NT2/D1 (cell line): Measurements from ENCODE around the gene MAP2K5.

Experiments used
- DNase-seq: peaks from one replicate; pipeline ENCODE4 v3.0.0-alpha.2; 2011; ENCODE audit warnings: low read depth, low spot score
- H3K27me3 ChIP-seq: 2 replicates; pipeline ENCODE4 v1.6.0; 2011; ENCODE audit warnings: mild to moderate bottlenecking; ENCODE audit not compliant: insufficient read length, insufficient read depth
- H3K36me3 ChIP-seq: 2 replicates; pipeline ENCODE4 v1.6.1; 2011; ENCODE audit warnings: mild to moderate bottlenecking, low read length, mixed read lengths; ENCODE audit not compliant: insufficient read depth, insufficient read length
- H3K4me1 ChIP-seq: 2 replicates; pipeline ENCODE4 v1.5.1; 2011; ENCODE audit not compliant: insufficient read depth, insufficient read length
- H3K4me3 ChIP-seq: 2 replicates; pipeline ENCODE4 v1.5.1; 2011; ENCODE audit warnings: low read depth; ENCODE audit not compliant: insufficient read length
- H3K9ac ChIP-seq: 2 replicates; pipeline ENCODE4 v1.6.0; 2011; ENCODE audit warnings: low read depth; ENCODE audit not compliant: insufficient read length
- H3K9me3 ChIP-seq: 2 replicates; pipeline ENCODE4 v1.5.1; 2011; ENCODE audit warnings: mild to moderate bottlenecking, low read length; ENCODE audit not compliant: insufficient read depth
- SUZ12 ChIP-seq: IDR thresholded peaks from 2 replicates; pipeline ENCODE4 v1.6.1; 2011; ENCODE audit not compliant: insufficient read length, insufficient read depth; ENCODE audit errors: extremely low read depth
- YY1 ChIP-seq: IDR thresholded peaks from 2 replicates; pipeline ENCODE4 v1.6.1; 2011; ENCODE audit not compliant: insufficient read length, insufficient read depth
- ZNF274 ChIP-seq: IDR thresholded peaks from 2 replicates; pipeline ENCODE4 v1.6.1; 2011; ENCODE audit warnings: mild to moderate bottlenecking, low read depth, low read length

Gene MAP2K5

DNA sequence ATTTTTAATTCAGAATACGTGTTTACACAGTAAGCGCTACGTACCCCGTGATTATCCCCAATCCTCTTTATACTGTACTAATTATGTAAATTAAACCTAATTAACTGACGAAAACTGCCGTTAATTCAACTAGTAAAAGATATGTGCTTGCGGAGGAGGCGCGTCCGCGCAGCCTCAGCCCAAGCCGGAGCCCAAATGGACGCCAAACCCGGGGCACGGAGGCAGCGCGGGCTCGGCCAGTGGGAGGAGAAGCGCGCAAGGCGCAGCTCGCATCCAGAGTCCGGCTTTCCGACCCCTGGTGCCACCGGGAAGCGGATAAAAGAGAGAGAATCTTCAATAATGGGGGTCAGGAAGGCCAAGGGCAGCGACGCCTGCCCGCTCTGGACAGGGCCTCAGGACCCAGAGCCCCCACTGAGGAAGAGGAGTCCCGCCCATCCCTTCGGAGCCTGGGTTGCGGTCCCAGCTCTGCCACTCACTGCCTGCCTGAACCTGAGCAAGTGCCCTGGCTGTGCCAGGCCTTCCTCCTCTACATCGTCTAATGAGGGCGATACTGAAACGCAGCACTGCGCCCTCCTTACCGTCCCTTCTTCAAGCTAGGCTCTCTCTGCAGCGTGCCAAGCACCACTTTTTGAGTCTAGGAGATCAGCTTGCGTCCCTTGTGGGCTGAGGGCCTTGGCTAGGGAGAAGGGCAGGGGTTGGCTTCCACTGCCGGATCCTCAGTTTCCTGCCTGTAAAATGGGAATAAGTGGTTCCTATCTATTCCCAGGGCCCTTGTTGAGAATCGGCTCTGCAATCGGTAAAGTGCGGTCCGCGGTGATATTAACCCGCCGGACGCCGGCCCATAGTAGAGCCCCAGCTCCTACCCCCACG, 277.9 kb downstream of the MAP2K5 start:
- H3K9ac ChIP-seq = no peak overlapping the region
- no peak for TF ChIP-seq SUZ12
- no peak for TF ChIP-seq ZNF274
- TF ChIP-seq YY1 = no peak
- no peak overlapping the region for H3K4me3 ChIP-seq
- peaks cover 14% of the 10 kb centered on the region for H3K4me1 ChIP-seq
- H3K27me3 ChIP-seq = peaks cover 84% of the 10 kb centered on the region
- peaks cover 11% of the 10 kb centered on the region; the same call in 1 of the 2 replicates for H3K9me3 ChIP-seq
- DNase-seq = no peak
- no peaks in the 10 kb centered on the region for H3K36me3 ChIP-seq

DNA sequence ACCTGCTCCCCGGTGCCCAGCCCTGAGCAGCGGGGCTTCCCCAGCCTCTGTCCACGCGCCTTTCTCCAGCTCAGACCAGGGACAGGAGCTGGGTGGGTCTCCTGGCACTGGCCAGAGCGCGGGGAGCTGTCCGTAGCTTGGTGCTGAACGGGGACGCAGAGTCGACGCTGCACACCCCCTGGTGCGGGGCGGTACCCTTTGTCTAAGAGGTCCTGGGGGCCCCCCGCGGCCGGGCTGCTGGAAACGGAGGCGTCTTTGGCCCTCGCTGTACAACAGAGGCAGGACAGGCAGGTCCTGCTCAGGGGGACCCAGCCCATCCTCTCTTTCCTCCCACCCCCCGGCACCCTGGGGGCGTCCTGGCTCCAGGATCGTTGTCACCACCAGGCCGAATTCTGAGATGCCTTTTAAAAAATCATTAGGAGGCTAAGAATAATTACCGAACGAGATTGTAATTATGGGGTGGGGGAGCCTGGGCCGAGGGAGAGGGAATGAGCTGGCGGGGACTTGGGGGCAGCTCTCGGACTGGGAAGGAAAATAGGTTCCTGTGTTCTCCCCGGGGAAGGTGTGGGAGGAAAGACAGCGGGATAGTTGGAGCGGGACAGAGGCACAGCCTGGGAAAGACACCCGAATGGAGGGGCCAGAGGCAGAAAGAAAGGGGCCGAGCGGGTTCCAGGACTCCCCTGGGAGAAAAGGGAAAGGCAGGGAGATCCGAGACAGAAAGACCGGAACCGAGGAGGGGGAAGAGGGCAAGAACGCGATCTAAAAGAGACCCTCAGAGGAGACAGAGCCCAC, 278.7 kb downstream of the MAP2K5 start:
- TF ChIP-seq SUZ12 = peak; percentile 8
- no peak for TF ChIP-seq ZNF274
- TF ChIP-seq YY1 = no peak

DNA sequence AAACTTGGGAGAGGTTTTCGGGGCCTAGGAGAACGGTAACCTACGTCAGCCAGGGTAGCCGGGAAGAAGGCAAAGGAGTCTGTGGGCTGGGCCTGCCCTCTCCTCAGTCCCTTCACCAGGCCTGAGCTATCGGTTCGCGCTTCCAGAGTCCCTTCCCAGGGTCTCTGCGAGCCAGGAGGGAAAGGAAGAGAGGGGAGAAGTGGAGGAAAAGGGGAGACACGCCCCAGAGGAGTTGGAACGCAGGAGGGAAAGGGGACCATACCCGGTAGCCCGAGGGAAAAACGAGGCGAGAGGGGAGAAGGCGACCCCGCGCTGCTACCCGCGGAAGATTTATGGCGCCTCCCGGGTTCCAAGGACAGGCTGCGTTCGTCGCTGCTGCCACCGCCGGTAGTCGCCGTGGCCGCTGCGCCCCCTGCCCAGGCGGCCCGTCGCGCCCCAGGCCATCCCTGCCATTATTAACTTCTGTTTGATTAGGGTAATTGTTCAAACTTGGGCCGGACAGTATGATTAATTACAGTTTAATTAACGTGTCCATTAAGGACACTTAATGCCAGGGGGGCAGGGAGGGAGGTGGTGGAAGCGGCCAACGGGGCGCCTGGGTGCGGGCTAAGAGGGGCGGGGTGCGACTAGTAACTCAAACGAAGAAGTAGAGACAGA, 279.4 kb downstream of the MAP2K5 start:
- no peak for DNase-seq
- TF ChIP-seq ZNF274 (no peak), SUZ12 (no peak), YY1 (no peak)
- Histone ChIP-seq H3K9ac (no peak overlapping the region), H3K27me3 (peaks cover 97% of the 10 kb centered on the region), H3K4me1 (peaks cover 19% of the 10 kb centered on the region), H3K36me3 (no peaks in the 10 kb centered on the region), H3K4me3 (no peak overlapping the region), H3K9me3 (peaks cover 5% of the 10 kb centered on the region; the same call in 1 of the 2 replicates)

More for the DNA sequence above, 278.7 kb downstream of the MAP2K5 start:
- Histone ChIP-seq H3K4me3 (no peak overlapping the region), H3K27me3 (peaks cover 93% of the 10 kb centered on the region), H3K9me3 (peaks cover 6% of the 10 kb centered on the region; the same call in 1 of the 2 replicates), H3K4me1 (peaks cover 18% of the 10 kb centered on the region), H3K9ac (no peak overlapping the region), H3K36me3 (no peaks in the 10 kb centered on the region)
- DNase-seq = no peak

DNA sequence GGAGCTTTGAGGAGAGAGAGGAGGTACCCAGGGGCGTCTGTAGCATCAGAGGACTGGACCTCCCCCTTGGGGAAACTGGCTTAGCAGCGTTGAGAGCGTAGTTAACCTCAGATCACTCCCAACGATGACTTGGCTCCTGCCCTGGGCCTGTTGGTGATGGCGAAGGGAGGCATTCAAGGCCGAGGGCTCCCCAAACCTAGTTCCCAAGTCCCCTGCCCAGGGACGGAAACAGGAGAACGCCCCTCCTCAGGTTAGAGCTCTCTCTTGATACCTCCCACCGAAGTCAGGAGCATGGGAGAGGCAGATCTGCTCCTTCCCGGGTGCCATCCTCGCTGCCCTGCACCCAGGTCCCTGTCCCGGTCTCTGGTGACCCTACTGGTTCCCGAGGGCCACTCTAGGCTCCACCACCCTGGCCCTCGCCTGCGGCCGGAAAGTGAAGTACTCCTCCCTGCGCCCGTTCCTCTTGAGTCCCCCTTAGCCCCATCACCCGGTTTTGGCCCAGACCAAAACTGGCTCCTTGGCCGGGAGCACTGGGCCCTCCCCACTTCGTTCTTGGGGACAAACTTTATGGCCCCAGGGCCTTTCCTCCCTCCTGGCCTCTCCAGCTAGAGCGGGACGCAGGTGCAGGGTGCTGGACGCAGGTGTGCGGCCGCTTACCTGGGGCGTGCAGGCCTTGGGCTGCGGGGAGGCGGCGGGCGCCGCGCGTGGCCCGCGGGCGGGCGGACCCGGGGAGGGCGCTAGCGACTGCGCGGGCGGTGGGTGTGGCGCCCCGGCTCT, 280.2 kb downstream of the MAP2K5 start:
- peak; percentile 98 for TF ChIP-seq SUZ12
- no peak for TF ChIP-seq YY1
- TF ChIP-seq ZNF274 = no peak
- Histone ChIP-seq H3K4me3 (peak overlapping the region; percentile 4), H3K9me3 (peaks cover 5% of the 10 kb centered on the region; the same call in 1 of the 2 replicates), H3K9ac (no peak overlapping the region), H3K36me3 (no peaks in the 10 kb centered on the region), H3K4me1 (peaks cover 19% of the 10 kb centered on the region), H3K27me3 (peaks cover 98% of the 10 kb centered on the region)
- no peak for DNase-seq

DNA sequence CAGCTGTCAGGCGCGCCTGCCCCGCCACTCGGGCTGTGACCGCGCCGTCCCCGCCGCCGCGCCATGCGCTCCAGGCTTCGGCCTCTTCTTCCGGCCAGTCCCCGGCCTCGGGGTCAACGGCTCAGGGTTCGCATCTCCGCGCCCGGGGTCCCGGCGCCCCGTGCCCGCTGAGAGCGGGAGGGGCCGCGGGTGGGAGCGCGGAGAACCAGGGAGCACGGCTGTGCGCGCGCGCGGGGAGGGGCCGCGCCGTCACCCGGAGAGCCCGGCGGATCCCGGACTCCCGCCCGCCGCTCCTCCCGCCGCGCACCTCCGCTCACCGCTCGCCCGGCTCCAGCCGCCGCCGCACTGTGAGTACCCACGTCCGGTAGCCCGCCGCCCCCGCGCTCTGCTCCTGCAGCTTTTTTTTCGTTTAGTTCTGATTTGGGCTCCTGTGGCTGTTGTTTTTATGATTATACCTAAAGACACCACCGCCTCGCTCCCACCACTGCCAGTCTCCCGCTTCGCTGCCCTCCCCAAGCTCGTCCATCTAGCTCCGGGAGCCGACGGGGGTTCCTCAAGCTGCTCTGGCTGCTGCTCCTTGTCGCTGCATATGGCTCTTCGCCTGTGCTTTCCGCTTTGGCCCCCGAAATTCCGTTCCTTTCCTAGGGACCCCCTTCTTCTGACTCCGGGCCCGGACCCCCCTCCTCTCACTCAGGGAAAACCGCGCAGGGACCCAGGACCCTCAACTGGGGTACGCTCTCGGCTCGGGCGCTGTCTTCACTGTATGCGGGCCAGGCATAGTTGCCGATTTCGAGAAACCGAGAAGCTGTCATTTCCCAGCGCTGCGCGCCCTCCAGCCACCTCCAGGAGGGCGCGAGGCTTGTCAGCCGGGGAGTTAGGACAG, 281.1 kb downstream of the MAP2K5 start:
- H3K9ac ChIP-seq = no peak overlapping the region
- no peak for DNase-seq
- peak overlapping the region; percentile 18 for H3K4me3 ChIP-seq
- peaks cover 5% of the 10 kb centered on the region; the same call in 1 of the 2 replicates for H3K9me3 ChIP-seq
- peaks cover 22% of the 10 kb centered on the region for H3K4me1 ChIP-seq
- TF ChIP-seq SUZ12 = peak; percentile 89
- no peak for TF ChIP-seq ZNF274
- H3K27me3 ChIP-seq = peaks cover 98% of the 10 kb centered on the region
- no peaks in the 10 kb centered on the region for H3K36me3 ChIP-seq
